Measurements from ENCODE around the gene ALPK1.
"Not testable (repeated sequence)": the region's sequence is repeated elsewhere in the genome, so short reads cannot be mapped to it uniquely, and the experiment has no call there.

ALPK1 gene

GRCh38 chr4:112449708-112450107 lies 152.5 kb downstream of the ALPK1 start:
- TF ChIP-seq CTCF (conservative IDR thresholded peaks at IDR 0.05) = no peak
- H3K27ac ChIP-seq = no peak overlapping the region

- H3K27ac ChIP-seq = no peak overlapping the region
- TF ChIP-seq CTCF (conservative IDR thresholded peaks at IDR 0.05) = no peak
Observed at GRCh38 chr4:112451104-112451503, 153.9 kb downstream of the ALPK1 start.

- H3K27ac ChIP-seq = no peak overlapping the region
- TF ChIP-seq CTCF (conservative IDR thresholded peaks at IDR 0.05) = no peak
Observed at GRCh38 chr4:112451831-112452230, 154.7 kb downstream of the ALPK1 start.

- TF ChIP-seq CTCF (conservative IDR thresholded peaks at IDR 0.05) = no peak
- H3K27ac ChIP-seq = no peak overlapping the region
Observed at GRCh38 chr4:112453321-112453720, 156.2 kb downstream of the ALPK1 start.

GRCh38 chr4:112472318-112472717 lies 175.1 kb downstream of the ALPK1 start:
- H3K27ac ChIP-seq = no peak overlapping the region
- TF ChIP-seq CTCF (conservative IDR thresholded peaks at IDR 0.05) = no peak

GRCh38 chr4:112473985-112474384 lies 176.8 kb downstream of the ALPK1 start:
- no peak for TF ChIP-seq CTCF (conservative IDR thresholded peaks at IDR 0.05)
- no peak overlapping the region for H3K27ac ChIP-seq

GRCh38 chr4:112485930-112486329 lies 188.8 kb downstream of the ALPK1 start:
- no peak for TF ChIP-seq CTCF (conservative IDR thresholded peaks at IDR 0.05)
- no peak overlapping the region for H3K27ac ChIP-seq

GRCh38 chr4:112490808-112491207 lies 193.6 kb downstream of the ALPK1 start:
- H3K27ac ChIP-seq = not testable (repeated sequence)

Data from VCaP (cell line).